Measurements from ENCODE around the gene IL4R.

Gene IL4R

DNA sequence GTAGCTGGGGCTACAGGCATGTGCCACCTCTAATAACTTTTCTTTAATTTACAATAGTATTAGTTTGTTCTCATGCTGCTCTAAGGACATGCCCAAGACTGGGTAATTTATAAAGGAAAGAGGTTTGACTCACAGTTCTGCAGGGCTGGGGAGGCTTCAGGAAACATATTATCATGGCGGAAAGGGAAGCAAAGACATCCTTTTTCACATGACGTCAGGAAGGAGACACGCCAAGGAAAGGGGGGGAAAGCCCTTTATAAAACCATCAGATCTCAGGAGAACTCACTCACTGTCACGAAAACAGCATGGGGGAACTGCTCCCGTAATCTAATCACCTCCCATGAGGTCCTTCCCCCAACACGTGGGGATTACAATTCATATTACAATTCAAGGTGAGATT, 18.3 kb downstream of the IL4R start:
- no peak overlapping the region for H2BK120ac ChIP-seq (ENCODE audit: low read depth, low read length)
- no peak overlapping the region for H3K23ac ChIP-seq (ENCODE audit: low read length)
- no peak overlapping the region for H2AK5ac ChIP-seq (ENCODE audit: low read length)
- no peak overlapping the region for H3K27ac ChIP-seq (ENCODE audit: low read depth, low read length)
- H3K4me2 ChIP-seq (ENCODE audit: low read length): no peak overlapping the region
- H3K4me3 ChIP-seq (ENCODE audit: low read length): no peak overlapping the region
- no peak overlapping the region for H2BK5ac ChIP-seq (ENCODE audit: low read length)
- peaks cover 7% of the 10 kb centered on the region for H3K79me1 ChIP-seq (ENCODE audit: low read length)
- H3K36me3 ChIP-seq (ENCODE audit: control insufficient read depth, insufficient read depth, low read length): no peaks in the 10 kb centered on the region
- no CpG with 5 or more reads among the region's 6 CpGs for WGBS (ENCODE audit: extremely low coverage, insufficient coverage, low lambda C conversion rate)
- H3K4me1 ChIP-seq (ENCODE audit: control insufficient read depth, low read depth, low read length): peaks cover 9% of the 10 kb centered on the region
- DNase-seq: peak; percentile 32
- no peaks in the 10 kb centered on the region for H3K27me3 ChIP-seq (ENCODE audit: insufficient read depth, low read length, poor library complexity)
- H4K5ac ChIP-seq (ENCODE audit: low read length): no peak overlapping the region
- no peak overlapping the region for H3K18ac ChIP-seq (ENCODE audit: low read length)
- H2BK15ac ChIP-seq (replicated peaks; ENCODE audit: low read depth): no peak overlapping the region
- no peak overlapping the region for H3K9ac ChIP-seq (ENCODE audit: low read length)
- H4K8ac ChIP-seq (ENCODE audit: low read depth, low read length): no peak overlapping the region
- no peak overlapping the region for H3K56ac ChIP-seq (ENCODE audit: low read length)
- peaks cover 4% of the 10 kb centered on the region for H3K79me2 ChIP-seq (ENCODE audit: control insufficient read depth, insufficient read depth, low read length)
- H3K4ac ChIP-seq (ENCODE audit: low read depth, low read length): no peak overlapping the region

DNA sequence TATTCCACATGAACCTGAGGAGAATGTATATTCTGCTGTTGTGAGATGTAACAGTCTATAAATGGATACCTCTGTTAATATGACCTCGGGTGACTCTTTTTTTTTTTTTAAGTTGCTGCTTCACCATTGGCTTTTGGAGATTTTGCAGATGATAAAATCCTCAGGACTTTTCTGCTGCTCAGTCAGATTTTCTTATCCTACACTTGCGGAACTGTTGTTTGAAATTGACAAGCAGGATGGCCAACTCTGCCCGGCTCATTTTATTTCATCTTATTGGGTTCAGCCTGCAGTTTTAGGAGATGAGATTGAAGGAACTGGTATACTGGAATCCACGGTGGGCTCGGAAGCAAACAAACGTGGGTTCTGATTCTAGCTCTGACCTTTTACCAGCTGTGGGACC, 19.3 kb downstream of the IL4R start:
- no peak overlapping the region for H2BK120ac ChIP-seq (ENCODE audit: low read depth, low read length)
- no peak overlapping the region for H3K27ac ChIP-seq (ENCODE audit: low read depth, low read length)
- H3K36me3 ChIP-seq (ENCODE audit: control insufficient read depth, insufficient read depth, low read length): no peaks in the 10 kb centered on the region
- H3K56ac ChIP-seq (ENCODE audit: low read length): no peak overlapping the region
- no peak overlapping the region for H2AK5ac ChIP-seq (ENCODE audit: low read length)
- H3K18ac ChIP-seq (ENCODE audit: low read length): no peak overlapping the region
- peaks cover 7% of the 10 kb centered on the region for H3K79me1 ChIP-seq (ENCODE audit: low read length)
- H2BK5ac ChIP-seq (ENCODE audit: low read length): no peak overlapping the region
- no peak overlapping the region for H3K4me3 ChIP-seq (ENCODE audit: low read length)
- H4K8ac ChIP-seq (ENCODE audit: low read depth, low read length): no peak overlapping the region
- no peak overlapping the region for H4K5ac ChIP-seq (ENCODE audit: low read length)
- H2BK15ac ChIP-seq (replicated peaks; ENCODE audit: low read depth): no peak overlapping the region
- DNase-seq: no peak
- WGBS (ENCODE audit: extremely low coverage, insufficient coverage, low lambda C conversion rate): no CpG with 5 or more reads among the region's 6 CpGs
- H3K4me2 ChIP-seq (ENCODE audit: low read length): no peak overlapping the region
- no peak overlapping the region for H3K23ac ChIP-seq (ENCODE audit: low read length)
- peaks cover 4% of the 10 kb centered on the region for H3K79me2 ChIP-seq (ENCODE audit: control insufficient read depth, insufficient read depth, low read length)
- no peak overlapping the region for H3K4ac ChIP-seq (ENCODE audit: low read depth, low read length)
- H3K9ac ChIP-seq (ENCODE audit: low read length): no peak overlapping the region
- peaks cover 5% of the 10 kb centered on the region for H3K4me1 ChIP-seq (ENCODE audit: control insufficient read depth, low read depth, low read length)
- no peaks in the 10 kb centered on the region for H3K27me3 ChIP-seq (ENCODE audit: insufficient read depth, low read length, poor library complexity)

DNA sequence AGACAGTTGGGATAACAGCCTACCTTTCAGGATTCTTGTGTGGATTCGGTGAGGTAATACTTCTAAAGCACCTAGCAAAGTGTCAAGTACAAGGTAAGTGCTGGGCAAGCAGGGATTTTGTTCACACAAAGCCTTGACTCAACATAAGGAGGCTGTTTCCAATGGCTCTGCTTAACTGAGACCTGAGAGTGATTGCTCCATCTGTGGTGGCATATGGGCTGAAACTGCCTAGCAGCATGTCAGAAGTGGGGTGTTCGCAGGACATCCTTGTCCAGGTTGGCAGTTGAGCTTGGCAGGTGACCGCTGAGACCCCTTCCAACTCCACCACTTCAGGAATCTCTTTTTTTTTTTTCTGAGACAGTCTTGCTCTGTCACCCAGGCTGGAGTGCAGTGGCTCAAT, 19.8 kb downstream of the IL4R start:
- Histone ChIP-seq H2BK120ac (ENCODE audit: low read depth, low read length) (no peak overlapping the region), H4K5ac (ENCODE audit: low read length) (no peak overlapping the region), H2BK5ac (ENCODE audit: low read length) (no peak overlapping the region), H3K36me3 (ENCODE audit: control insufficient read depth, insufficient read depth, low read length) (no peaks in the 10 kb centered on the region), H3K23ac (ENCODE audit: low read length) (no peak overlapping the region), H2AK5ac (ENCODE audit: low read length) (no peak overlapping the region), H3K4ac (ENCODE audit: low read depth, low read length) (no peak overlapping the region), H2BK15ac (replicated peaks; ENCODE audit: low read depth) (no peak overlapping the region), H3K9ac (ENCODE audit: low read length) (no peak overlapping the region), H3K18ac (ENCODE audit: low read length) (no peak overlapping the region), H3K79me2 (ENCODE audit: control insufficient read depth, insufficient read depth, low read length) (peaks cover 3% of the 10 kb centered on the region), H3K56ac (ENCODE audit: low read length) (no peak overlapping the region), H3K4me1 (ENCODE audit: control insufficient read depth, low read depth, low read length) (peaks cover 5% of the 10 kb centered on the region), H3K4me2 (ENCODE audit: low read length) (no peak overlapping the region), H3K4me3 (ENCODE audit: low read length) (no peak overlapping the region), H3K27ac (ENCODE audit: low read depth, low read length) (no peak overlapping the region), H3K27me3 (ENCODE audit: insufficient read depth, low read length, poor library complexity) (no peaks in the 10 kb centered on the region), H4K8ac (ENCODE audit: low read depth, low read length) (no peak overlapping the region), H3K79me1 (ENCODE audit: low read length) (peaks cover 7% of the 10 kb centered on the region)
- WGBS (ENCODE audit: extremely low coverage, insufficient coverage, low lambda C conversion rate): no CpG with 5 or more reads among the region's 3 CpGs
- DNase-seq: no peak

DNA sequence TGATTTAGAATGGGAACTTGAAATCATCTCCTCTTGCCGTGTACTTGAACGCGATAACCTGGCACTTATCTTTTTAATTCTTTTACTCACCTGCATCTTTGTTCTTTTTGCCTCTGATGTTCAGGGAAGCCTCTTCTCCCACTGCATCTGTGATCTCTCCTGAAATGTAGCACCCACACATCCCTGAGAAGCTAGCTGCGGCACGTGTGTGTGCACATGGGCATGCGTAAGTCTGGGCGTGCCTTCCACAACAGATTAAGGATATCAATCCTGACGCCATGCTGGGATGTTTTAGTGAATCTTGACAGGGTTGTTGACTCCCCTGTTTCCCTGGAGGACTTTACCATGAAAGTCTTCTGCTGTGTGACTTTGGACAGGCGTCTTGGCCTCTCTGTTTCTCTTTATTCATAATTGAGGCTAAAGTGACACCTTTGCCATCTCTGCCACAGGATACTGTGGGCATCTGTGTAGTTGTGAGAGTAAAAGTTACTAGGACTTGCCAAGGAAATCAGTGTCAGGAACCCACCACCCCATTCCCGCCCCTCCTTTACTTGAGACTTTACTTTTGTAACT, 20.5 kb downstream of the IL4R start:
- no peak overlapping the region for H3K4me2 ChIP-seq (ENCODE audit: low read length)
- no peak overlapping the region for H3K9ac ChIP-seq (ENCODE audit: low read length)
- no peak overlapping the region for H3K4ac ChIP-seq (ENCODE audit: low read depth, low read length)
- no peak overlapping the region for H3K4me3 ChIP-seq (ENCODE audit: low read length)
- no peak overlapping the region for H4K5ac ChIP-seq (ENCODE audit: low read length)
- no peak overlapping the region for H2AK5ac ChIP-seq (ENCODE audit: low read length)
- H3K79me1 ChIP-seq (ENCODE audit: low read length): peaks cover 7% of the 10 kb centered on the region
- H4K8ac ChIP-seq (ENCODE audit: low read depth, low read length): no peak overlapping the region
- no peak overlapping the region for H3K23ac ChIP-seq (ENCODE audit: low read length)
- H2BK5ac ChIP-seq (ENCODE audit: low read length): no peak overlapping the region
- no peak overlapping the region for H2BK120ac ChIP-seq (ENCODE audit: low read depth, low read length)
- no peak overlapping the region for H3K18ac ChIP-seq (ENCODE audit: low read length)
- WGBS (ENCODE audit: extremely low coverage, insufficient coverage, low lambda C conversion rate): no CpG with 5 or more reads among the region's 10 CpGs
- H3K36me3 ChIP-seq (ENCODE audit: control insufficient read depth, insufficient read depth, low read length): no peaks in the 10 kb centered on the region
- H3K27me3 ChIP-seq (ENCODE audit: insufficient read depth, low read length, poor library complexity): no peaks in the 10 kb centered on the region
- H3K4me1 ChIP-seq (ENCODE audit: control insufficient read depth, low read depth, low read length): peaks cover 5% of the 10 kb centered on the region
- H3K79me2 ChIP-seq (ENCODE audit: control insufficient read depth, insufficient read depth, low read length): no peaks in the 10 kb centered on the region
- H2BK15ac ChIP-seq (replicated peaks; ENCODE audit: low read depth): no peak overlapping the region
- H3K56ac ChIP-seq (ENCODE audit: low read length): no peak overlapping the region
- no peak for DNase-seq
- no peak overlapping the region for H3K27ac ChIP-seq (ENCODE audit: low read depth, low read length)

DNA sequence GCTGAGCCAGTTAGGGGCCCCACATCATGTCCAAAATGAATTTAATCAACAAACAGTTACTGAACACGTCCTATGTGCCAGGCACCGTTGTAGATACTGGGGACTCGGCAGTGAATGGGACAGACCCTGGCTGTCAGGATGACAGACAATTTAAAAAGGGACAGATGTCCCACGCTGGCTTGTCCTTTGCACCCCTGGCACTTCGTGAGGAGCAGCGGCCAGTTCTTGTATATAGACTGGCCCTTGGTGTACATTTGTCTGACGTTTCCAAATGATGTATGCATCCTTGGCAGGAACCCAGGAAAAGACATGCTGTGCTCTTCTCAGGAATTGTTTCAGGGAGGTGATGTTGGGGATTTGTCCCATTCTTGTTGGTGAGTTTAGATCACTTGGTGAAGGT, 21.1 kb downstream of the IL4R start:
- Histone ChIP-seq H2AK5ac (ENCODE audit: low read length) (no peak overlapping the region), H3K27ac (ENCODE audit: low read depth, low read length) (no peak overlapping the region), H3K4ac (ENCODE audit: low read depth, low read length) (no peak overlapping the region), H3K9ac (ENCODE audit: low read length) (no peak overlapping the region), H2BK5ac (ENCODE audit: low read length) (no peak overlapping the region), H3K4me1 (ENCODE audit: control insufficient read depth, low read depth, low read length) (peaks cover 3% of the 10 kb centered on the region), H4K8ac (ENCODE audit: low read depth, low read length) (no peak overlapping the region), H3K36me3 (ENCODE audit: control insufficient read depth, insufficient read depth, low read length) (no peaks in the 10 kb centered on the region), H3K23ac (ENCODE audit: low read length) (no peak overlapping the region), H3K4me2 (ENCODE audit: low read length) (no peak overlapping the region), H3K56ac (ENCODE audit: low read length) (no peak overlapping the region), H3K79me1 (ENCODE audit: low read length) (peaks cover 8% of the 10 kb centered on the region), H2BK120ac (ENCODE audit: low read depth, low read length) (no peak overlapping the region), H3K18ac (ENCODE audit: low read length) (no peak overlapping the region), H4K5ac (ENCODE audit: low read length) (no peak overlapping the region), H3K27me3 (ENCODE audit: insufficient read depth, low read length, poor library complexity) (no peaks in the 10 kb centered on the region), H2BK15ac (replicated peaks; ENCODE audit: low read depth) (no peak overlapping the region), H3K4me3 (ENCODE audit: low read length) (no peak overlapping the region), H3K79me2 (ENCODE audit: control insufficient read depth, insufficient read depth, low read length) (no peaks in the 10 kb centered on the region)
- no peak for DNase-seq
- no CpG with 5 or more reads among the region's 7 CpGs for WGBS (ENCODE audit: extremely low coverage, insufficient coverage, low lambda C conversion rate)

DNA sequence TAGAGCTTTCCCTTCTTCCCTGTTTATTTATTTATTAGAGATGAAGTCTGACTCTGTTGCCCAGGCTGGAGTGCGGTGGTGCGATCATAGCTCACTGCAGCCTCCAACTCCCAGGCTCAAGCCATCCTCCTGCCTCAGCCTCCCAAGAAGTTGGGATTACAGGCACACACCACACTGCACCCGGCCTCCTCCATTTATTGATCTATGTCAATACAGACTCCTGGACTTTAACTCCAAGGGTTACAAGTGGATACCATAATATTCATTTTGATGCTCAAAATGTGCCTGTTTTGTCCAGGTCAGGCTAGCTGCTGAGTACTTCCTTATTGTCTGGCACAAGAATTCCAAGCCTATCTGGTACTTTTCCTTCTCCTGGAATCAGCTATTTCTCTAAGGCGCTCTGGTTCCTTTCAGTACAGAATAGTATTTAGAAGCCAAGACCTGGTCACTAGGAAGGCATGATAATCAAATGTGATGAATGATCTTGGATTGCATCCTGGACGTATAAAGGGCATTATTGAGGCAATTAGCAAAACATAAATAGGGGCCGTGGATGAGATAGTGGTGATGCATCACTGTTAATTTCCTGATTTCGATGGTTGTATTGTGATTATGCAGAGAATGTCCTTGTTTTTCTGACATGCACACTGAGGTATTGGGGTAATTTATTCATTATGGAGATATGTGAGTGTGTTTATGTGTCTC, 21.7 kb downstream of the IL4R start:
- H3K27me3 ChIP-seq (ENCODE audit: insufficient read depth, low read length, poor library complexity): no peaks in the 10 kb centered on the region
- no peak overlapping the region for H3K9ac ChIP-seq (ENCODE audit: low read length)
- no peak overlapping the region for H4K5ac ChIP-seq (ENCODE audit: low read length)
- H2BK120ac ChIP-seq (ENCODE audit: low read depth, low read length): no peak overlapping the region
- H3K36me3 ChIP-seq (ENCODE audit: control insufficient read depth, insufficient read depth, low read length): no peaks in the 10 kb centered on the region
- no peak overlapping the region for H3K23ac ChIP-seq (ENCODE audit: low read length)
- no CpG with 5 or more reads among the region's 7 CpGs for WGBS (ENCODE audit: extremely low coverage, insufficient coverage, low lambda C conversion rate)
- H3K4me2 ChIP-seq (ENCODE audit: low read length): no peak overlapping the region
- H3K79me1 ChIP-seq (ENCODE audit: low read length): peaks cover 8% of the 10 kb centered on the region
- H3K18ac ChIP-seq (ENCODE audit: low read length): no peak overlapping the region
- no peak overlapping the region for H3K56ac ChIP-seq (ENCODE audit: low read length)
- no peak overlapping the region for H2AK5ac ChIP-seq (ENCODE audit: low read length)
- peaks cover 1% of the 10 kb centered on the region for H3K4me1 ChIP-seq (ENCODE audit: control insufficient read depth, low read depth, low read length)
- H2BK5ac ChIP-seq (ENCODE audit: low read length): no peak overlapping the region
- no peak overlapping the region for H3K27ac ChIP-seq (ENCODE audit: low read depth, low read length)
- H3K79me2 ChIP-seq (ENCODE audit: control insufficient read depth, insufficient read depth, low read length): no peaks in the 10 kb centered on the region
- no peak for DNase-seq
- no peak overlapping the region for H3K4me3 ChIP-seq (ENCODE audit: low read length)
- H3K4ac ChIP-seq (ENCODE audit: low read depth, low read length): no peak overlapping the region
- H2BK15ac ChIP-seq (replicated peaks; ENCODE audit: low read depth): no peak overlapping the region
- H4K8ac ChIP-seq (ENCODE audit: low read depth, low read length): no peak overlapping the region
